ENCODE results near the gene CMPK2. TPM values are rescaled to one million over a fixed set of nuclear protein-coding genes. Genes with fewer than 3 reads are reported as not detected.
"Not testable (repeated sequence)": the region's sequence is repeated elsewhere in the genome, so short reads cannot be mapped to it uniquely, and the experiment has no call there.

CMPK2 gene
- polyA plus RNA-seq, 1 donor, result 13.3 TPM

GRCh38 chr2:6905668-6906067 lies 40.0 kb upstream of the CMPK2 start:
- DNase-seq, result no peak
- H3K4me3 ChIP-seq (ENCODE audit: low read length), result no peak overlapping the region
- H3K27ac ChIP-seq (ENCODE audit: low read length), result no peak overlapping the region
- no peaks in the 10 kb centered on the region for H3K4me1 ChIP-seq (ENCODE audit: control insufficient read depth, insufficient read depth, low read length)
- no peaks in the 10 kb centered on the region for H3K9me3 ChIP-seq (ENCODE audit: control insufficient read depth, low read depth, low read length)
- no CpG with 5 or more reads among the region's 1 CpG for WGBS (ENCODE audit: insufficient coverage, low lambda C conversion rate)
- no peaks in the 10 kb centered on the region for H3K36me3 ChIP-seq (ENCODE audit: control insufficient read depth, insufficient read depth, low read length)
- H3K27me3 ChIP-seq (ENCODE audit: control insufficient read depth, insufficient read depth, low read length), result peaks cover 2% of the 10 kb centered on the region

GRCh38 chr2:6902581-6902980 lies 36.9 kb upstream of the CMPK2 start:
- H3K4me3 ChIP-seq (ENCODE audit: low read length); H3K4me1 ChIP-seq (ENCODE audit: control insufficient read depth, insufficient read depth, low read length); DNase-seq; H3K27ac ChIP-seq (ENCODE audit: low read length); H3K27me3 ChIP-seq (ENCODE audit: control insufficient read depth, insufficient read depth, low read length); H3K36me3 ChIP-seq (ENCODE audit: control insufficient read depth, insufficient read depth, low read length); H3K9me3 ChIP-seq (ENCODE audit: control insufficient read depth, low read depth, low read length): not testable (repeated sequence)
- WGBS (ENCODE audit: insufficient coverage, low lambda C conversion rate), result no CpG with 5 or more reads among the region's 2 CpGs

GRCh38 chr2:6896930-6897759 lies 31.4 kb upstream of the CMPK2 start:
- DNase-seq, result no peak
- Histone ChIP-seq H3K27ac (ENCODE audit: low read length) (no peak overlapping the region), H3K4me3 (ENCODE audit: low read length) (no peak overlapping the region), H3K9me3 (ENCODE audit: control insufficient read depth, low read depth, low read length) (no peaks in the 10 kb centered on the region), H3K4me1 (ENCODE audit: control insufficient read depth, insufficient read depth, low read length) (no peaks in the 10 kb centered on the region), H3K36me3 (ENCODE audit: control insufficient read depth, insufficient read depth, low read length) (no peaks in the 10 kb centered on the region), H3K27me3 (ENCODE audit: control insufficient read depth, insufficient read depth, low read length) (no peaks in the 10 kb centered on the region)
- WGBS (ENCODE audit: insufficient coverage, low lambda C conversion rate), result 80% methylated on average over 1 of the region's 5 CpGs

GRCh38 chr2:6893876-6894482 lies 28.3 kb upstream of the CMPK2 start:
- no peaks in the 10 kb centered on the region for H3K36me3 ChIP-seq (ENCODE audit: control insufficient read depth, insufficient read depth, low read length)
- H3K27me3 ChIP-seq (ENCODE audit: control insufficient read depth, insufficient read depth, low read length), result no peaks in the 10 kb centered on the region
- H3K9me3 ChIP-seq (ENCODE audit: control insufficient read depth, low read depth, low read length), result no peaks in the 10 kb centered on the region
- DNase-seq, result no peak
- WGBS (ENCODE audit: insufficient coverage, low lambda C conversion rate), result no CpG with 5 or more reads among the region's 2 CpGs
- no peak overlapping the region for H3K27ac ChIP-seq (ENCODE audit: low read length)
- H3K4me1 ChIP-seq (ENCODE audit: control insufficient read depth, insufficient read depth, low read length), result no peaks in the 10 kb centered on the region
- H3K4me3 ChIP-seq (ENCODE audit: low read length), result no peak overlapping the region

- Histone ChIP-seq H3K9me3 (ENCODE audit: control insufficient read depth, low read depth, low read length) (no peaks in the 10 kb centered on the region), H3K4me1 (ENCODE audit: control insufficient read depth, insufficient read depth, low read length) (no peaks in the 10 kb centered on the region), H3K36me3 (ENCODE audit: control insufficient read depth, insufficient read depth, low read length) (no peaks in the 10 kb centered on the region), H3K4me3 (ENCODE audit: low read length) (no peak overlapping the region), H3K27me3 (ENCODE audit: control insufficient read depth, insufficient read depth, low read length) (no peaks in the 10 kb centered on the region), H3K27ac (ENCODE audit: low read length) (no peak overlapping the region)
- no CpG with 5 or more reads among the region's 4 CpGs for WGBS (ENCODE audit: insufficient coverage, low lambda C conversion rate)
- no peak for DNase-seq
These were observed 23.0 kb upstream of the CMPK2 start for GRCh38 chr2:6888724-6889123.

- Histone ChIP-seq H3K9me3 (ENCODE audit: control insufficient read depth, low read depth, low read length) (no peaks in the 10 kb centered on the region), H3K27me3 (ENCODE audit: control insufficient read depth, insufficient read depth, low read length) (no peaks in the 10 kb centered on the region), H3K4me3 (ENCODE audit: low read length) (no peak overlapping the region), H3K36me3 (ENCODE audit: control insufficient read depth, insufficient read depth, low read length) (no peaks in the 10 kb centered on the region), H3K4me1 (ENCODE audit: control insufficient read depth, insufficient read depth, low read length) (no peaks in the 10 kb centered on the region), H3K27ac (ENCODE audit: low read length) (no peak overlapping the region)
- WGBS (ENCODE audit: insufficient coverage, low lambda C conversion rate), result 75% methylated on average over 1 of the region's 3 CpGs
- DNase-seq, result no peak
These were observed 22.1 kb upstream of the CMPK2 start for GRCh38 chr2:6887751-6888192.

- Histone ChIP-seq H3K27ac (ENCODE audit: low read length) (no peak overlapping the region), H3K27me3 (ENCODE audit: control insufficient read depth, insufficient read depth, low read length) (no peaks in the 10 kb centered on the region), H3K36me3 (ENCODE audit: control insufficient read depth, insufficient read depth, low read length) (no peaks in the 10 kb centered on the region), H3K4me1 (ENCODE audit: control insufficient read depth, insufficient read depth, low read length) (no peaks in the 10 kb centered on the region), H3K9me3 (ENCODE audit: control insufficient read depth, low read depth, low read length) (no peaks in the 10 kb centered on the region), H3K4me3 (ENCODE audit: low read length) (no peak overlapping the region)
- WGBS (ENCODE audit: insufficient coverage, low lambda C conversion rate), result 78% methylated on average over 3 of the region's 3 CpGs
- no peak for DNase-seq
These were observed 20.3 kb upstream of the CMPK2 start for GRCh38 chr2:6885968-6886367.

- Histone ChIP-seq H3K27me3 (ENCODE audit: control insufficient read depth, insufficient read depth, low read length) (no peaks in the 10 kb centered on the region), H3K27ac (ENCODE audit: low read length) (no peak overlapping the region), H3K4me3 (ENCODE audit: low read length) (no peak overlapping the region), H3K4me1 (ENCODE audit: control insufficient read depth, insufficient read depth, low read length) (no peaks in the 10 kb centered on the region), H3K36me3 (ENCODE audit: control insufficient read depth, insufficient read depth, low read length) (no peaks in the 10 kb centered on the region), H3K9me3 (ENCODE audit: control insufficient read depth, low read depth, low read length) (no peaks in the 10 kb centered on the region)
- 92% methylated on average over 1 of the region's 2 CpGs for WGBS (ENCODE audit: insufficient coverage, low lambda C conversion rate)
- no peak for DNase-seq
These were observed 19.8 kb upstream of the CMPK2 start for GRCh38 chr2:6885551-6885950.

- no peaks in the 10 kb centered on the region for H3K27me3 ChIP-seq (ENCODE audit: control insufficient read depth, insufficient read depth, low read length)
- DNase-seq, result no peak
- H3K4me3 ChIP-seq (ENCODE audit: low read length), result no peak overlapping the region
- H3K36me3 ChIP-seq (ENCODE audit: control insufficient read depth, insufficient read depth, low read length), result no peaks in the 10 kb centered on the region
- WGBS (ENCODE audit: insufficient coverage, low lambda C conversion rate), result 20% methylated on average over 1 of the region's 7 CpGs
- H3K9me3 ChIP-seq (ENCODE audit: control insufficient read depth, low read depth, low read length), result no peaks in the 10 kb centered on the region
- H3K4me1 ChIP-seq (ENCODE audit: control insufficient read depth, insufficient read depth, low read length), result no peaks in the 10 kb centered on the region
- no peak overlapping the region for H3K27ac ChIP-seq (ENCODE audit: low read length)
These were observed 17.9 kb upstream of the CMPK2 start for GRCh38 chr2:6883448-6884122.

- no CpG with 5 or more reads among the region's 5 CpGs for WGBS (ENCODE audit: insufficient coverage, low lambda C conversion rate)
- DNase-seq, result no peak
These were observed 15.8 kb upstream of the CMPK2 start for GRCh38 chr2:6881516-6881915.

More at GRCh38 chr2:6881516-6881915, 15.8 kb upstream of the CMPK2 start:
- peaks cover 6% of the 10 kb centered on the region for H3K4me1 ChIP-seq (ENCODE audit: control insufficient read depth, insufficient read depth, low read length)
- no peaks in the 10 kb centered on the region for H3K9me3 ChIP-seq (ENCODE audit: control insufficient read depth, low read depth, low read length)
- H3K4me3 ChIP-seq (ENCODE audit: low read length), result no peak overlapping the region
- H3K27ac ChIP-seq (ENCODE audit: low read length), result no peak overlapping the region
- H3K27me3 ChIP-seq (ENCODE audit: control insufficient read depth, insufficient read depth, low read length), result no peaks in the 10 kb centered on the region
- no peaks in the 10 kb centered on the region for H3K36me3 ChIP-seq (ENCODE audit: control insufficient read depth, insufficient read depth, low read length)

Data from large intestine (tissue), 3 donors.